Stimulated activated CD8-positive, alpha-beta memory T cell treated with anti-CD3 and anti-CD28 coated beads, Interleukin-12 subunit alpha, Interleukin-12 subunit beta, amount 100 ng/mL, for 1 hour (primary cell): Measurements from ENCODE around the gene SIX3.
A peak's percentile ranks its signal among the peaks of the same experiment; 100 is the strongest.

ENCODE experiments used
- DNase-seq: peaks from one replicate; pipeline ENCODE4 v3.0.0-alpha.2; 2020; ENCODE audit warnings: low read depth

The SIX3 gene

GRCh38 chr2:44957656-44958327, 16.3 kb downstream of the SIX3 start:
- no peak for DNase-seq

DNA sequence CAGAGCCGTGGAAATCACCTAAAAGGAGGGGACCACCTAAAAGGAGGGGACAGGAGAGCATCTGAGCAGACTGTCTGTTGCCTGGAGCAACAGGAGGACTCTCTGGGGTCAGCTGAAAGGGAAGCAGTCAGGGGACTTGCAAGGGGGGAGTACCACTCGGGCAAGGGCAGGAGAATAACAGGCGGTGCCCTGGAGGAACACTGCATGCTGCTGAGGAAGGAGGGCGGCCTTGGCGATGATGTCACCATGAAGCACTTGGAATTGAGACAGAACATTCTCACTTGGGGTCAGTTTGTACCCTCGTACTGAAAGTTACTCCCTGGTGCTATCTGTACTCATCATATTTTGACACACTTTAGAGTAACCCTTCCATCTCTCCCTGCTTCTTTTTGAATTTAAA, 18.4 kb downstream of the SIX3 start:
- no peak for DNase-seq

DNA sequence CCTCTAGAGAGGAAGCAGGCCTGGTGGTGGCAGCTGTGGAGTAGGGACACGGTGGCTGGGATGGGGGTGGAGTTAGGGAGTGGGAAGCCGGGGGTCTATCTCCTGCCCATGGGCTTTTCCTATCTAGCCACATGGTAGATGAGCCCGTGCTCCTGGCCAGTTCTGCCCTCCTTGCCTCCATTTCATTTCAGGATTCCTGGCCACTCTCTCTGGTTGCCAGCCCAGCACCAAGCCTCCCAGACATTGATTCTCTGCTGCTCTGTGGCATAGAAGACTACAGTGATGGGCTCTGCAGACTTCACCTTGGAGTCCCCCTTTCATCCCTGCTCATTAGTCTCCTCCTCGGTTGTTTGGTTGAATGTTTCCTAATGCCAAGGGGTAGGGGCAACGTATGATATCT, 19.4 kb downstream of the SIX3 start:
- DNase-seq: no peak

DNA sequence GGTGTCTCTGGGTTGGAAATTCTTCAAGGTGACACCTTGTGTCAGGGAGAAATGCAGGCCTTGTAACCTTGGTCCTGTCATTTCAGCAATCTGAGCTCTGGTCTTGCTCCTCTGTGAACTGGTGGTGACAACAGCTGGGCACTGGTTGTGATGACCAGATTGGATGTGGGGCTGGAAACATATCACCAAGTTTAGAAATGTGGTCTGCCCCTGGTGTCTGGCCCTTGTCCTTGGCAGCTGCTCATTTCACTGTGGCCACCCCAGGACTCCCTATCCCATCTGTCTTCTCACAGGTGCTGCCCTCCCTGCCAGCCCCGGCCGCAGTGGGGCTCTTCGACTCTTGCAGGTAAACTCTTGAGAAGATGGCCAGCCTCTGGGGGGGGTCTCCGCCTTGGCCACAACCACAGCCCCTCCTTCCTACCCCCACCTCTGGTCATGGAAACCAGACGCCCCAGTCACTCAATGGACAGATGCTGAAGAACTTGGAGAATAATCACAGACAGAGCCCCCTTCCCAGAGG, 20.7 kb downstream of the SIX3 start:
- no peak for DNase-seq

- DNase-seq: no peak
These were observed 23.3 kb downstream of the SIX3 start for GRCh38 chr2:44964752-44965236.

DNA sequence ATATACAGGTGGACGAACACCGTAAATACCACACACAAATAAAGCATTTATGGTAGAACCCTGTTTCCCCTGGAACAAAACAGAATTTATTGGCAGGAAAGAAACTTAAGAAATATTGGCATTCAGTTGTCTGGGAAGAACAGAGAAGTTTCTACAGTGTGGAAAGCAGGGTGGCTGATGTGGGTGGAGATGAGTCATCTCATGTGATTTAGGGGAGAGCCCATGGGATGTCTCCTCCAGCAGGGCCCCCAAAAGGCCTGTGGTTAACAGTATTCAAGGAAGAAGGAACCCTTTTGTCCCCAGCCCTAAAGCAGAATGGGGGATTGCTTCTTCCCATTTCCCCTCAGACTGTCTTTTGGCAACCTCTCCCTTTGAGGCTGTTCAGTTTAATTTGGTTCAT, 24.2 kb downstream of the SIX3 start:
- DNase-seq: no peak

DNA sequence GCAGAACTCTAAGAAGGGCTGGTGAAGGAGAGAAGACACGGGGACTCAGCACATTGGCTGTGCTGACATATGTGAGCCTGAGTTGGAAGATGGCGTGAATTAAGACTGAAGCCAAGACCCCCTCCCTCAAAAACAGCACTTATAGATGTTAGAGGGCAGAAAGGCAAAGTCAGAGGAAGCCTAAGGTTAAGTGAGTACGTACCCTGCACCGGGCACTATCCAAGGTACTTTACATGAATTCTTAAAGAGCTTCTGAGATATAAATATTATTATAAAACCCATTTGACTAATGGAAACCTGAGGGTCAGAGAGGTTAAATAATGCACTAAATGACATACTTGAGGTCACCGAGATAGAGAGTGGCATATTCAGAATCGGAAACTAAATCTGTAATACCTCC, 25.6 kb downstream of the SIX3 start:
- DNase-seq: no peak

GRCh38 chr2:44967727-44968432, 26.4 kb downstream of the SIX3 start:
- DNase-seq: no peak

DNA sequence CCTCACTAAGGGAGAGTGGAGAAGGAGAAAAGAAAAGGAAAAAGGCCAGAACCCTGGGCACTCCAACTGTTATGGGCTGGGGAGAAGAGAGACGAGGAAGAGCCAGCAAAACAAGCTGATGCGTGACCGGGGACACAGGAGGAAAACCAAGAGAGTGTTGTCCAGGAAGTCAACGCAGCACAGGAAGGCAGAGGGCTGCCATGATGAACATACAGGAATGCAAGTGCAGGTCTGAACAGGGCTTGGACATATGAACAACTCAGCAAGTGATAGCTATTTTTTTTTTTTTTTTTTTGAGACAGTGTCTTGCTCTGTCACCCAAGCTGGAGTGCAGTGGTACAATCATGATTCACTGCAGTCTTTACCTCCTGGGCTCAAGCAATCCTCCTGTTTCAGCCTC, 28.4 kb downstream of the SIX3 start:
- DNase-seq: no peak

GRCh38 chr2:44970846-44971450, 29.4 kb downstream of the SIX3 start:
- DNase-seq: no peak

DNA sequence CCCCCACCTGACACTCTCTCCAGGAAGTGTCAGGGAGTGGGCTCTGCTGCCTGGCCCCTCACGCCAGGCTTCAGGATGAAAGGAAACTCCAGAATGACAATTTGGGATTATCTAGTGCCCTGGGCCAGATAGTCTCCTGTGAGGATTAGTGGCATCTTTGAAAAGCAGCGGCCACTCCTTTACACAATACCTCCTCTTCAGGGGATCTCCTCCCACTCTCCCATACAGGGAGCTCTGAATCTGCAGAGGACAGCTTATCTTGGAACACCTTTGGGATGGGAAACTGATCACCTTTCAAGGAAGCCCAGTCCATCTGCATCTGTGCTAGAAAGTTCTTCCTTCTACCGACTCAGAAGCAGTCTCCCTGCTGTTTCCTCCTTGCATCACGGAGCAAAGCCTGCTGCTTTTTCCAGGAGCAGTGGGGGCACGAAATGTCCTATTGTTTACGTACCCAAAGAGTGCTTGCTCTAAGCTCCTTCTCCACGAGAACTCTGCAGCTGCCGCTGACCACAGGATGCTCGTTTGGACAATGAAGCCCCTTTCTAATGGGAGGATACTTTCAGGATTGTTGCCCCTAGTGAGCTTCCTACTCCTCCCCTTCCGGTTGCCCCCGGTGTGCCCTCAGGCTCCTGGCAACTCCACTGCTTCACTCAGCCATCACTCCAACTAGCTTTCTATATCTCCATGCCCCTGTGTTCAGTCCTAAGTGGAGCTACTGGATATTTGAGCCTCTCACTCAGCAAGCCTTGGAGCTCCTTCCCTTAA, 31.5 kb downstream of the SIX3 start:
- no peak for DNase-seq

GRCh38 chr2:44974064-44974715, 32.7 kb downstream of the SIX3 start:
- DNase-seq: no peak

GRCh38 chr2:44975571-44976450, 34.3 kb downstream of the SIX3 start:
- no peak for DNase-seq

GRCh38 chr2:44979581-44979980, 38.1 kb downstream of the SIX3 start:
- no peak for DNase-seq

DNA sequence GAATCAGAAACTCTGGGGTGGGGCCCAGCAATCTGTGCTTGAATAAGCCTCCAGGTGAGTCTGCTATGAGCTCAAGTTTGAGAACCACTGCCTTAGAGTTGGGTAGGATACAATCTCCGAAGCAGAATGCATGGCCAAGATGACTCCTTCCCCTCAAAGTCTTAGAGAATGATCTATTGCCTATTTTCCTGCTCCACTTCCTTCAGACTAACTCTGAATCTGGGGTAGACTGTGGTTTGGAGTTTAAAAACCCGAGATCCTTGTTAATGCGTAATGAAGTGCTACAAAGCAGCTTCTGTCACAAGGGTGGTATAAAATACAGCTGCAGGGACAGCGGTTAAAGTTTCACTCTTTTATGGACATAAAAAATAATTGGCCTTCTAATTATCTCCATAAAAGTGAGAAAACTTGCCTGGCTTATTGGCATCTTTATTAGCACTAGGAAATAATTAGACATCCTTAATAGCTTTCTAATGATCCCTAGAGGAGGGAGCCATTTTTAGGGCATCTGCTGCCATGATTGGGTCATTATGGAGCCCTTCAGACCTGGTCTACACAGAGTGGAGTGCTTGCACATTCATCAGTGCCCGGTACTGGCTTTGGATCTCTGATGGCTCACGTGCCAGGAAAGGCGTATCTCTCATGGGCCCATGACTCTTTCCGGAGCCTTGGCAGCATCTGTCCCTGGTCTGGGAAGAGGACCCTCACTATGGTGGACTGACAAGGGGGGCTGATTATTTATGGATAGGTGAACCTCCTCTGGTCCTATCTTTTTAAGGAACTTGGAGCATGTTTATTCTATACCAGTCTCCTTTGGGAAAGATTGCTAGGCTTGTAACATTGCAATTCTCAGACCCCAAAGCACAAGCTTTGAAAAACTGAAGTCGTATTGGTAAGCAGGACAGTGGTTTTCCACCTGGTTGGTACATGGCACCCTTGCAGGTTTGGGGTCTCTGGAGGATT, 39.5 kb downstream of the SIX3 start:
- no peak for DNase-seq

DNA sequence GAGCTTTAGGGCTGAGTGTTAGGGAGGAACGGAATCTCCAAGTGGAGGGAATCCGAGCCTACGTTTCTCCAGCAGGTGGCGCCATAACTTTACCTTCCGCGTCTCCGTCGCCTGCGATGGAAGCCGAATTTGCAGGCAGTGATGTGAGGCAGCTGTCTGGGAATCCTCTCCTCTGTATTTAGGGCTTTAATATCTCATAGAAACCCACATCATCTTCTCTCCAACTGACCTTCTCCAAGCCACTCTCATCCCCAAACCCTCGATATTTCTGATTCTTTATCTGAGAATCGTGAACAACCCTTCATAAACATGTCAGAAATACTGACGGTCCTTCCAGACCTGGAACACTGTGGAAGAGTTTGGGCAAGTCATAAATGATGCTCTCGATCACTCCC, 40.2 kb downstream of the SIX3 start:
- peak; percentile 57 for DNase-seq

- no peak for DNase-seq
These were observed 42.5 kb downstream of the SIX3 start for GRCh38 chr2:44983836-44984604.

- DNase-seq: no peak
These were observed 47.7 kb downstream of the SIX3 start for GRCh38 chr2:44989176-44989575.

- DNase-seq: no peak
These were observed 52.9 kb downstream of the SIX3 start for GRCh38 chr2:44994377-44994776.
